Osteoblast (primary cell): ENCODE measurements around the gene FRMD8. TPM values are rescaled to one million over a fixed set of nuclear protein-coding genes. Genes with fewer than 3 reads are reported as not detected.

Experiments
- DNase-seq: peaks from one replicate; pipeline ENCODE4 v3.0.0; 2011; ENCODE audit warnings: low spot score, mixed read lengths; ENCODE audit not compliant: insufficient read length; ENCODE audit errors: missing footprints
- H2AFZ ChIP-seq: 2 replicates; pipeline ENCODE4 v1.6.0; 2011; ENCODE audit warnings: mild to moderate bottlenecking, low read length
- H3K27ac ChIP-seq: 2 replicates; pipeline ENCODE4 v1.5.1; 2011; ENCODE audit warnings: mild to moderate bottlenecking, low read depth, low read length, moderate library complexity
- H3K27me3 ChIP-seq: 2 replicates; pipeline ENCODE4 v1.6.0; 2012; ENCODE audit warnings: mild to moderate bottlenecking, control low read depth, inconsistent platforms, low read length, moderate library complexity; ENCODE audit not compliant: insufficient read depth
- H3K36me3 ChIP-seq: 2 replicates; pipeline ENCODE4 v1.5.1; 2011; ENCODE audit warnings: mild to moderate bottlenecking, low read length, control low read depth, moderate library complexity; ENCODE audit not compliant: insufficient read depth
- H3K4me1 ChIP-seq: 2 replicates; pipeline ENCODE4 v1.5.1; 2011; ENCODE audit warnings: mild to moderate bottlenecking, low read length, control low read depth, moderate library complexity; ENCODE audit not compliant: insufficient read depth
- H3K4me2 ChIP-seq: 2 replicates; pipeline ENCODE4 v1.6.0; 2011; ENCODE audit warnings: mild to moderate bottlenecking, low read length; ENCODE audit not compliant: insufficient read depth
- H3K4me3 ChIP-seq: fragments of 200-600 bp; sonication (generic); 3 replicates; pipeline ENCODE4 v1.5.1; 2012; ENCODE audit warnings: mild to moderate bottlenecking, low read length, inconsistent platforms; ENCODE audit not compliant: insufficient read depth
- H3K79me2 ChIP-seq: 2 replicates; pipeline ENCODE4 v1.6.0; 2012; ENCODE audit warnings: mild to moderate bottlenecking, low read length, control low read depth, inconsistent platforms; ENCODE audit not compliant: insufficient read depth
- H3K9me3 ChIP-seq: 2 replicates; pipeline ENCODE4 v1.5.1; 2011; ENCODE audit warnings: low read depth, low read length, control low read depth
- H4K20me1 ChIP-seq: 2 replicates; pipeline ENCODE4 v1.6.0; 2012; ENCODE audit warnings: mild to moderate bottlenecking, low read length, control low read depth; ENCODE audit not compliant: insufficient read depth
- CTCF ChIP-seq: IDR thresholded peaks from 2 replicates; pipeline ENCODE4 v1.5.1; 2011; ENCODE audit warnings: mild to moderate bottlenecking, low read depth, low read length, moderate library complexity; ENCODE audit errors: extremely low read depth
- total RNA-seq: library from RNA; depleted of rRNA; stranded (reverse); fragments of >200 nt; gene quantifications from 2 replicates; pipeline ENCODE4 v1.2.3, GENCODE V29; 2012

FRMD8 gene
- total RNA-seq, 1 donor: 78.2 TPM

GRCh38 chr11:65403607-65404121 is 17.2 kb downstream of the FRMD8 start:
- DNase-seq: peak; percentile 43
- Histone ChIP-seq H4K20me1 (peaks cover 3% of the 10 kb centered on the region), H2AFZ (no peak overlapping the region), H3K4me2 (no peak overlapping the region), H3K27me3 (no peaks in the 10 kb centered on the region), H3K4me1 (no peaks in the 10 kb centered on the region), H3K79me2 (peaks cover 3% of the 10 kb centered on the region), H3K4me3 (no peak overlapping the region), H3K36me3 (peaks cover 54% of the 10 kb centered on the region), H3K27ac (no peak overlapping the region), H3K9me3 (no peaks in the 10 kb centered on the region)
- TF ChIP-seq CTCF: no peak

- H3K4me3 ChIP-seq: no peak overlapping the region
- TF ChIP-seq CTCF: no peak
- peaks cover 59% of the 10 kb centered on the region for H3K36me3 ChIP-seq
- no peaks in the 10 kb centered on the region for H3K9me3 ChIP-seq
- no peak overlapping the region for H2AFZ ChIP-seq
- H3K4me1 ChIP-seq: no peaks in the 10 kb centered on the region
- H4K20me1 ChIP-seq: peaks cover 3% of the 10 kb centered on the region
- DNase-seq: peak; percentile 75
- no peak overlapping the region for H3K4me2 ChIP-seq
- H3K27ac ChIP-seq: no peak overlapping the region
- H3K79me2 ChIP-seq: peaks cover 3% of the 10 kb centered on the region
- H3K27me3 ChIP-seq: no peaks in the 10 kb centered on the region
Measured at GRCh38 chr11:65404210-65404609, 17.8 kb downstream of the FRMD8 start.

- Histone ChIP-seq H2AFZ (no peak overlapping the region), H3K36me3 (peaks cover 65% of the 10 kb centered on the region), H3K4me3 (no peak overlapping the region), H4K20me1 (peaks cover 3% of the 10 kb centered on the region), H3K4me2 (no peak overlapping the region), H3K4me1 (no peaks in the 10 kb centered on the region), H3K79me2 (peaks cover 3% of the 10 kb centered on the region), H3K27me3 (no peaks in the 10 kb centered on the region), H3K9me3 (no peaks in the 10 kb centered on the region), H3K27ac (no peak overlapping the region)
- peak; percentile 68 for DNase-seq
- no peak for TF ChIP-seq CTCF
Measured at GRCh38 chr11:65404638-65405339, 18.4 kb downstream of the FRMD8 start.

- peaks cover 38% of the 10 kb centered on the region for H3K36me3 ChIP-seq
- H3K27me3 ChIP-seq: no peaks in the 10 kb centered on the region
- H3K79me2 ChIP-seq: peaks cover 8% of the 10 kb centered on the region
- H3K27ac ChIP-seq: no peak overlapping the region
- no peak overlapping the region for H3K4me3 ChIP-seq
- no peaks in the 10 kb centered on the region for H4K20me1 ChIP-seq
- peak; percentile 38 for DNase-seq
- H2AFZ ChIP-seq: no peak overlapping the region
- no peak overlapping the region for H3K4me2 ChIP-seq
- no peaks in the 10 kb centered on the region for H3K9me3 ChIP-seq
- TF ChIP-seq CTCF: no peak
- H3K4me1 ChIP-seq: peaks cover 4% of the 10 kb centered on the region
Measured at GRCh38 chr11:65410936-65411680, 24.7 kb downstream of the FRMD8 start.
